NCI-H2029 treated with DMSO at 0.1 percent for 48 hours (cell line): ENCODE measurements around the gene HPCAL4.

ENCODE experiments used
- DNase-seq: peaks from one replicate; lab custom pipeline; 2025; lab: John Stamatoyannopoulos, UW

The HPCAL4 gene

GRCh38 chr1:39649636-39650185 lies 41.5 kb downstream of the HPCAL4 start:
- no peak for DNase-seq

DNA sequence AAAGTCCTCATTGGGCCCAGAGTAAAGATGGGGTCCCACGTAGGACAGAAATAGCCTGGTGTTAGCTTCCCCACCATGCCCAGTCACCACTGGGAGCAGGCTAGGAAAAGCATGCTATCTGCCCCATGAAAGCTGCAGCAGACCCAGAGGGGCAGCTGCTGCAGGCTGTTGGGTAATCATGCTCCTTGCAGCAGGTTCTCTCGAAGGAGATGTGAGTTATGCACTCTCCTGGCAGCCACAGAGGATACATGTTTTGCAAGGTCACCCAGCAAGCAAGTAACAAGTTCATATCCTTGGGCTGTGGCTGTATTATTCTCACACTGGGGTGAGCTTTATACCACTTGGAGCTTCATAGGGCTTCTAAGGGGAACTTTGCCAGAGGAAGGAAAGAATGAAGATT lies 42.7 kb downstream of the HPCAL4 start:
- DNase-seq = no peak

- no peak for DNase-seq
Observed at GRCh38 chr1:39647247-39647646, 44.0 kb downstream of the HPCAL4 start.

GRCh38 chr1:39646232-39647081 lies 44.8 kb downstream of the HPCAL4 start:
- no peak for DNase-seq

GRCh38 chr1:39645411-39646043 lies 45.7 kb downstream of the HPCAL4 start:
- DNase-seq = peak; percentile 100

DNA sequence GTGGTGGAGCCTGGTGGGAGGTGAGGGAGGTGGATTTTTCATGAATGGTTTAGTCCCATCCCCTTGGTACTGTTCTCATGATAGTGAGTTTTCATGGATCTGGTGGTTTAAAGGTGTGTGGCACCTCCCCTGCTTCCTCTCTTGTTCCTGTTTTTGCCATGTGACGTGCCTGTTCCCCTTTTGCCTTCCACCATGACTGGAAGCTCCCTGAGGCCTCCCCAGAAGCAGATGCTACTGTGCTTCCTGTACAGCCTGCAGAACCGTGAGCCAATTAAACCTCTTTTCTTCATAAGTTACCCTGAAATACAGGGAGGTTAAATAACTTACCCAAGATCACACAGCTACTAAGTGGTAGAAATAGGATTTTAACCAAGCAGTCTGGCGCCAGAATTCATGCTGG lies 47.5 kb downstream of the HPCAL4 start:
- DNase-seq = no peak

DNA sequence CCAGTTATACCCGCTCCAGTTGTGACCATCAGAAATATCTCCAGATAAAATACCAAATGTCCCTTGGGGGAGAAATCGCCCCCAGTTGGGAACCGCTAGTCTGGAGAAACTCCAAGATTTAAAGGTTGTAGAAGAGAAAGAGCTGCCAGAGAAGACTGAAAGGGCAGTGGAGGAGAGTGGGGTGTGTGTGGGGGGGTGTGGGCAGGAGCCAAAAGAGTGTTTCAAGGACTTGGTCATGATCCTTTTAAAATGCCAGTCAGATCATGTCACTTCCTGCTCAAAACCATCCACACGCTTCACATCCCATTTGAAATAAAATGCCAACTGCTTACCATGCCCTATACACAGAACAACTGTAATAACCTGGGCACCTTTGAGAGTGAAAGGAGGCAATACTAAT lies 48.4 kb downstream of the HPCAL4 start:
- DNase-seq = peak; percentile 93

DNA sequence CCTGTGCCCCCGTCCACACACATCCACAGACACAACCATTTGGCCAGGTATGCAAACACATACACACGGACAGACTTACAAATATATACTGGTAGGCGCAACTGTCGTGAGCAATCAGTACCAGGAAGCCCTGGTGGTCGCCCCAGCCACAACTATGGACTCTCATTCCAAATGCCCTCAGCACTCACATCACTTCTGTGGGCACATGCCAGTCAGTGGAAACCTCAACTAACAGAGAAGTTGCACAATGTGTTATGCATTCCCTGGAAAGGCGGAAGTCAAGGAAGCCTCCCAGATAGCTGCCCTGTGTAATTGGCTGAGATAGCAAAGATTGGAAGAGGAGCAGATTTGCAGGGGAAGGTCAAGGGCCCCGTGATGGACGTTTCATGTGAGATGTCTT lies 50.4 kb downstream of the HPCAL4 start:
- DNase-seq = no peak

- DNase-seq = peak; percentile 94
Observed at GRCh38 chr1:39639305-39640130, 51.7 kb downstream of the HPCAL4 start, which contains the start of gene HEYL. Gene HEYL (minus strand): TSS chr1:39639643. CDS start chr1:39639625, 18 bp downstream.

GRCh38 chr1:39638965-39639304 lies 52.3 kb downstream of the HPCAL4 start:
- peak; percentile 82 for DNase-seq

- no peak for DNase-seq
Observed at GRCh38 chr1:39637361-39637760, 53.9 kb downstream of the HPCAL4 start.

DNA sequence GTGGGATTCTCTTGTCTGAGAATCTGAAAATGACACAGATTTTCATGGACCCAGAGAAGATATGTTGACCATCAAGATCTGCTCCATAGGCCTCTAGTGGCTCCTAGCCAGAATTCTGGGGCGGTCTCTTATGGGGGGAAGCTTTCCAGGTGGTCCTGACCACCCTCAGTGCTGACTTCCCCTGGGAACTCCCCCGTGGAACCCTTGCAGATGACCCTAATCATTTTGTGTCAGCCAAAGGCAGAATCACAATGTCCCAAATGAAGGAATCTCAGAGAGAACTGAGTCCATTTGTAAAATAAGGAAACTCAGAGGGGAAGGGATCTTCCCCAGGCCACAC lies 55.4 kb downstream of the HPCAL4 start:
- DNase-seq = no peak

DNA sequence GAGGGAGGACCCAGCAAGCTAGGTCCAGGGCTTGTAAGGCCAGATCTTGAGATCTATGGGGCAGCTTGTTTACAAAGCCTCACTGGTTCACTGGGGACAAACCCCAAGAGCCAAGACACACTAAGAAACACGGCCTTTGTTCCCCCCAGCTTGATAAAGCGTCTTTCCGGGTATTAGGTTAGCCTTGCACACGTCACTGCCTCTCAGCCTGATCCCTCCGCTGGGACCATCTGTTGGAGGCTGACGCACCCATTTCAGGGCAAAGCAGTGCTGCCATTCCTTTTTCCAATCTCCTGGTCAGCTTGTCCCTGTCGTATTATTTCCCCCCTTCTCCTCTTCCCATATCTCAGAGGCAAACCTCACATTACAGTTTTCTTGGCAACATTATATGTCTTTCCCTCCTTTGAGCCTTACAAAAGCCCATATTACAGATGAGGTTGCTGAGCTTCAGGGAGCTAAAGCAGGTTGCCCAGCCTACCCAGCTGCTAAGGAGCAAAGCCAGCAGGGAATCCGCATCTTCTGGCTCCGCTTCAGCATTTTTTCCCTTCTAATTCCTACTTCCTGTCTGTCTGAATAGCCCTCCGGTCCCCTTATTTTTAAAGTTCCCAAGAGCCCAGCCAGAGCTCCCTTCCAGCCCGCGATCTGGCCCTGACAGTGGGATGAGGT lies 55.9 kb downstream of the HPCAL4 start:
- DNase-seq = no peak

- no peak for DNase-seq
Observed at GRCh38 chr1:39633422-39633821, 57.8 kb downstream of the HPCAL4 start.

GRCh38 chr1:39632682-39633417 lies 58.4 kb downstream of the HPCAL4 start:
- peak; percentile 79 for DNase-seq

- DNase-seq = no peak
Observed at GRCh38 chr1:39632323-39632681, 58.9 kb downstream of the HPCAL4 start.

DNA sequence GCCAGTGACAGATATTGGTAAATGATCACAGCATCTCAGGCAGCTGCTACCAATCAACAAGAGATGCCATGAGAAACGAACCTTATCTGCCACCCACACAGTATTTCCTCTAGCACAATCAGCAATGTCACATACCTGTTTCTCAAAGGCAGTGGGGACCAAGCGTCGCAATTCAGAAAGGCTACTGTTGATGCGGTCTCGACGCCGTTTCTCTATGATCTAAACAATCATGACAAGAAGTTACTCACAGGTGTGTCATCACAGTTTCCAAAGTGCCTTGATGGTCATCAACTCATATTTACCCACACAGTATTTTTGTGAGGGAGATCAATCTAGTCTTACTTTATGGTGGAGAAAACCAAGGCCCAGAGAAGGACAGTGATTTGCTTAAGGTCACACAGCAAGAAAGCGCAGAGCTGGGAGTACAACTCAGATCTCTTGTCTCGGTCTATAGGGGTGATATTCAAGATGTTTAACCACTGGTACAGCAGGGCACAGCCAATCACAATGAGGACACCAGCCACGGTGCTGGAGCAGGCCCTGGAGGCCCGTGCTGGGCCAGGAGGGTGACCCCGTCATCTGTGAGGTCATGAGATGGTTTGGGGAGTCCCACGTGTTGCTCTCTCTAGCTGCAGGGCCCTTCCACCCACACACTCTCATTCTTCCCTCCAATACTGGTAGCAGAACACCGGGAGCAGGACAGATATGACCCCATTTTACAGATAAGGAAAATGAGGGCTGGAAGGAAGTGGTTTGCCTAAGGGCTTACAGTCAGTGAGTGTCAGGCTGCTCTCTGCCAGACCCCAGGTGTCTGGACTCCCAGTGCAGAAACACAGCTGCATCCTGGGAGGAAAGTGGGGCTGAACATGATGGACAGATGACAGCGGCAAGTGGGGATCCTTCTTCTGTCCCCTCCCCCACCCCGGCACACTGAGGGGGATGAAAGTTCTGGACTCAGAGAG lies 59.6 kb downstream of the HPCAL4 start:
- no peak for DNase-seq

DNA sequence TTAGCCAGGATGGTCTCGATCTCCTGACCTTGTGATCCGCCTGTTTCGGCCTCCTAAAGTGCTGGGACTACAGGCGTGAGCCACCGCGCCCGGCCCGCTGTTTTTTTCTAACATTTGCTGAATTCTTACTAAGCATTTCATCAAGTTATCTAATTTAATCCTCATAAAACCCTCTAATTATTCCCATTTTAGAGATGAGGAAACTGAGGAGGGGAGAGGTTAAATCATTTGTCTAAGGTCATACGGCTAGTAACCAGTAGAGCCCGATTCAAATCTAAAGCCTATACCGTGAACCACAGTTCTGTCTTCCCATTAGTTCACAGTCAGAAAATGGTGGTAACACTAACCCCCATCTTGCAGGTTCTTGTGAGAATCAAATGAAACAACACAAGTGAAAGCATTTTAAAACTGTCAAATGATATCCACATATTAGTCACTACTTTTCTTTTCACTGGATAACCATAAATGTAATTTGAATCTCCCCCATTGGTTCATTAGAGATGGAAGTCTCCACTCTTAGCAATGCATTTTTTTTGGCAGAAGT lies 62.4 kb downstream of the HPCAL4 start:
- no peak for DNase-seq
